Aorta (tissue), 5 donors: ENCODE data around the gene NOD1. TPM values are rescaled to one million over a fixed set of nuclear protein-coding genes. Genes with fewer than 3 reads are reported as not detected.
"Not testable (repeated sequence)": the region's sequence is repeated elsewhere in the genome, so short reads cannot be mapped to it uniquely, and the experiment has no call there.

Source experiments
- ATAC-seq: fragments of 200-7000 bp; cut with Tn5 transposase; one replicate; pipeline ENCODE4 v1.9.1; 2022; ENCODE audit warnings: moderate library complexity; ENCODE audit not compliant: low FRiP score
- DNase-seq, 2 donors: peaks; one replicate each; pipeline ENCODE4 v3.0.0-alpha.2; 2020
- H3K27ac ChIP-seq, 2 donors: one replicate each; pipeline ENCODE4 v1.5.1; 2013; ENCODE audit warnings: low read length in 2 of 2, mild to moderate bottlenecking in 2 of 2, moderate library complexity in 2 of 2, control low read depth in 1 of 2, inconsistent platforms in 1 of 2, low read depth in 1 of 2
- H3K27me3 ChIP-seq, 2 donors: one replicate each; pipeline ENCODE4 v1.6.1; 2013; ENCODE audit warnings: control low read depth in 1 of 2, low read length in 1 of 2, mild to moderate bottlenecking in 1 of 2, moderate library complexity in 1 of 2; ENCODE audit not compliant: insufficient read depth in 2 of 2, control insufficient read depth in 1 of 2
- H3K36me3 ChIP-seq, 2 donors: one replicate each; pipeline ENCODE4 v1.6.1; 2013; ENCODE audit warnings: control low read depth in 1 of 2, low read length in 1 of 2, mild to moderate bottlenecking in 1 of 2; ENCODE audit not compliant: insufficient read depth in 2 of 2, control insufficient read depth in 1 of 2
- H3K4me1 ChIP-seq, 2 donors: one replicate each; pipeline ENCODE4 v1.6.1; 2013; ENCODE audit warnings: low read length in 2 of 2, control low read depth in 1 of 2, mild to moderate bottlenecking in 1 of 2, moderate library complexity in 1 of 2; ENCODE audit not compliant: insufficient read depth in 2 of 2, control insufficient read depth in 1 of 2
- H3K4me3 ChIP-seq, 2 donors: one replicate each; pipeline ENCODE4 v1.5.1; 2013; ENCODE audit warnings: low read length in 2 of 2, control low read depth in 1 of 2, mild to moderate bottlenecking in 1 of 2
- H3K9me3 ChIP-seq: one replicate; pipeline ENCODE4 v1.6.1; 2013; ENCODE audit warnings: mild to moderate bottlenecking, low read length; ENCODE audit not compliant: control insufficient read depth
- WGBS, 2 donors: extraction: QIAGEN DNeasy Blood & Tissue Kit; methylation state at CpG; one replicate each; pipeline ENCODE4 v1.1.7; 2013; 5-methylcytosine and 5-hydroxymethylcytosine counted together
- intact Hi-C, 2 donors: fragments of 100-400 bp; cut with DNase I; formaldehyde crosslinking; loops; one replicate each; pipeline versions ENCODE4 v1.14.2 to v1.15.0; 2022
- polyA plus RNA-seq, 2 donors: library from polyadenylated mRNA; stranded (reverse); fragments of 200-250 nt; gene quantifications; one replicate each; pipeline ENCODE4 v1.2.3, GENCODE V29; 2013
- total RNA-seq, 2 donors: library from RNA; stranded (reverse); fragmentation: NEBNext Ultra II Directional; extraction: Animal tissue kit (Norgen Biotek cat#: 25700); gene quantifications; one replicate each; pipeline ENCODE4 v1.2.1, GENCODE V29; 2021
- donor health status: healthy with polysubstance abuse.
- donor health status: Bipolar disorder and iron deficiency.
- donor health status: DM: no; HTN: no; CAD: no.
- donor health status: DM: no; HTN: no; CAD: no.
- donor health status: DM: yes; HTN: yes; CAD: no.

NOD1 gene
- total and polyA plus RNA-seq, 4 donors, result 2.4 to 38.4 (median 19.2) TPM

DNA sequence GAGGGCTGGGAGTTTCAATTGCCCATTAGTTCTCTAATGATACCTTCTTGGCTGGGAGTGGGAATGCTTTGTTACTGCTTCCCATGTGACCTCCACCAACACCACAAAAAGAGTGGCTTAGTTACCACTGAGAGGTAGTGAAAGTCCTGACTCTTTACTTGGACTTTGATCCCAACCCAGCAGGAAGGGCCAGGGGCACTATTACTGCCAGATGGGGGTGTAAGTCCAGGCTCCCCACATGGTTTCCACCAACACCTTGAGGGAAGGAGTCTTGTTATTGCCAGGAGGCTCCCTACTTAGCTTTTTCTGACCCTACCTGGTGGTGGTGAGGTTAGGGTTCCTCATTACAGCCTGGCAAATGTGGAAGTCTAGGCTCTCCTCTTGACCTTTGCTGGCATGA, 14.6 kb upstream of the NOD1 start:
- Histone ChIP-seq H3K4me3 (no peak overlapping the region), H3K27ac (no peak overlapping the region), H3K27me3 (no peaks in the 10 kb centered on the region), H3K9me3 (peaks cover 2% of the 10 kb centered on the region), H3K36me3 (no peaks in the 10 kb centered on the region), H3K4me1 (no peaks in the 10 kb centered on the region)
- DNase-seq (no peak), ATAC-seq (no peak)
- intact Hi-C loops, result no loop called here

DNA sequence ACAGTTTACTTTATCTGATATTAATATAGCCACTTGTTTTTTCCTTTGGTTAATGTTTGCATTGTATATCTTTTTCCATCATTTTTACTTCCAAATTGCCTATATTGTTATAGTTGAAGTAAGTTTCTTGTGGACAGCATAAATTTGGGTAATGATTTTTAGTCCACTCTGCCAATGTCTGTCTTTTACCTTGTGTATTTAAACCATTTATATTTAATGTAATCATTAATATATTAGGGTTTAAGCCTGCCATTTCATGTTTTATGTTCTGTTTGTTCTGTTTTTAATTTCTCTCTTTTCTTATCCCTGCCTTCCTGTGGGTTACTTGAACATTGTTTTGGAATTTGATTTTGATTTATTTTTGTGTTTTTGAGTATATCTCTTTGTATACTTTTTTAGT, 12.8 kb upstream of the NOD1 start:
- intact Hi-C loops, result no loop called here
- Histone ChIP-seq H3K4me3 (no peak overlapping the region), H3K9me3 (peaks cover 2% of the 10 kb centered on the region), H3K27me3 (no peaks in the 10 kb centered on the region), H3K27ac (no peak overlapping the region), H3K36me3 (no peaks in the 10 kb centered on the region), H3K4me1 (no peaks in the 10 kb centered on the region)
- no peak for ATAC-seq
- no peak for DNase-seq

DNA sequence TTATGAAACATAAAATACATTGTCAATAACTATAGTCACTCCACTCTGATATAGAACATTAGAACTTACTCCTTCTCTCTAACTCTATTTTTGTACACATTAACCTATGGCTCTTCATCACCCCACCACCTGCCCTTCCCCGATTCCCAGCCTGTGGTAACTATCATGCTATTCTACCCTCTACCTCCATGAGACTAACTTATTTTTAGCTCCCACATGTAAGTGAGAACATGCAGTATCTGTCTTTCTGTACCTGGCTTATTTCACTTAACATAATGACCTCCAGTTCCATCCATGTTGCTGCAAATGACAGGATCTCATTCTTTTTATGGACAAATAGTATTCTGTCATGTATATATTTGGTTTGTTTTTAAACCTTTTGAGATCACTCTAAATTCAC, 8.8 kb upstream of the NOD1 start:
- H3K27me3 ChIP-seq, result no peaks in the 10 kb centered on the region
- no peaks in the 10 kb centered on the region for H3K36me3 ChIP-seq
- no peaks in the 10 kb centered on the region for H3K4me1 ChIP-seq
- DNase-seq (no peak), ATAC-seq (no peak)
- intact Hi-C loops, result no loop called here
- WGBS, 2 donors, result 80% methylated on average over 1 of the region's 1 CpG
- H3K9me3 ChIP-seq, result no peaks in the 10 kb centered on the region
- H3K27ac ChIP-seq, result no peak overlapping the region
- no peak overlapping the region for H3K4me3 ChIP-seq

DNA sequence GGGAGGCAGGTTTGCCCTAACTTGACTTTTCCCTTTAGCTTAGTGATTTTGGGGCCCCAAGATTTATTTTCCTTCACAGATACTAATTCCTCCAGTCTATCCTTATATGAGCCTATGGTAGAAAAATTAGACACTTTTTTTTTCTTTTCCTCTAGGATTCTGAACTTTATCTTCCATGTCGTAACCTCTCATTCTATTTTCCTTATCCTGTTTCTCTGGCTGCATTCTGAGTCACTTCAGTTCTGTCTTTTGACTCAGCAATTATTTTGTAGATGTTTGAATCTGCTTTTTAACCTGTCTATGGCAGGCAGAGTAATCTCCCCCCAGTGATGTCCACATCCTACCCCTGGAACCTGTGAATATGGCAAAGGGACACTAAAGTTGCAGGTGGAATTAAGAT, 7.1 kb upstream of the NOD1 start:
- Histone ChIP-seq H3K4me1 (no peaks in the 10 kb centered on the region), H3K27ac (no peak overlapping the region), H3K27me3 (no peaks in the 10 kb centered on the region), H3K4me3 (no peak overlapping the region), H3K9me3 (no peaks in the 10 kb centered on the region), H3K36me3 (no peaks in the 10 kb centered on the region)
- intact Hi-C loops, result no loop called here
- ATAC-seq (no peak), DNase-seq (no peak)
- WGBS, 2 donors, result 90 to 97% methylated on average over 1 of the region's 1 CpG

DNA sequence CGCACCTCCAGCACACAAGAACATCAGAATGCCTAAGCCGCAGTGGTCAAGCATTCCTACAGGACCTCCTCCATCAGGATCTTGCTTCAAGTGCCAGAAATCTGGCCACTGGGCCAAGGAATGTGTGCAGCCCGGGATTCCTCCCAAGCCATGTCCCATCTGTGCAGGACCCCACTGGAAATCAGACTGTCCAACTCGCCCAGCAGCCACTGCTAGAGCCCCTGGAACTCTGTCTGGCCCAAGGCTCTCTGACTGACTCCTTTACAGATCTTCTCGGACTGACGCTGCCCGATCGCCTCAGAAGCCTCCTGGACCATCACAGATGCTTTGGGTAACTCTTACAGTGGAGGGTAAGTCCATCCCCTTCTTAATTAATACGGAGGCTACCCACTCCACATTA, 2.8 kb upstream of the NOD1 start:
- WGBS, 2 donors, result 93 to 94% methylated on average over 9 of the region's 9 CpGs
- DNase-seq, H3K4me1 ChIP-seq, H3K36me3 ChIP-seq, ATAC-seq, intact Hi-C loops, H3K9me3 ChIP-seq, H3K27me3 ChIP-seq, H3K27ac ChIP-seq, H3K4me3 ChIP-seq: not testable (repeated sequence)

DNA sequence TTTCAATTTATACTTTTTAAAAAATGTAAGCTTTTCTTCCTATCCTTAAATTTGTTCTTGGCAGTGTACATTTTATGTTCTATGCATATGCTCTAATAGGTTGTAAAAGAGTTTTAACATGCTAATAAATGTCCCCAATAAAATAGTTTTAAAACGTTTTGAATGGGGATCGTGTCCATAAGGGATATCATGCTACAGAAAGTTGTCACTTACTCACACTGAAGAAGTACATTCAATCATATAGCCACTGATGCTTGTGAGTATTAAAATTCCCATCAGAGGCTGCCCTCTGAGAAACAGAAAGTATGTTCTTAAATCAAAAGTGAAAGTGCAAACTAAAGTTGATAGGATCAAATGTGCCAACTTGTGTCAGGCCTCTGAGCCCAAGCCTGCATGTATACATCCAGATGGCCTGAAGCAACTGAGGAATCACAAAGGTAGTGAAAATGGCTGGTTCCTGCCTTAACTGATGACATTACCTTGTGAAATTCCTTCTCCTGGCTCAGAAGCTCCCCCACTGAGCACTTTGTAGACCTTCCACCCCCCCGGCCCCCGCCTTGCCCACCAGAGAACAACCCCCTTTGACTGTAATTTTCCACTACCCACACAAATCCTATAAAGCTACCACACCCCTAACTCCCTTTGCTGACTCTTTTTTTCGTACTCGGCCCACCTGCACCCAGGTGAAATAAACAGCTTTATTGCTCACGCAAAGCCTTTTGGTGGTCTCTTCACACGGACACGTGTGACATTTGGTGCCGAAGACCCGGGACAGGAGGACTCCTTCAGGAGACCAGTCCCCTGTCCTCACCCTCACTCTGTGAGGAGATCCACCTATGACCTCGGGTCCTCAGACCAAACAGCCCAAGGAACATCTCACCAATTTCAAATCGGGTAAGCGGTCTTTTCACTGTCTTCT, 877 bp upstream of the NOD1 start:
- no peaks in the 10 kb centered on the region for H3K9me3 ChIP-seq
- no peak overlapping the region for H3K27ac ChIP-seq
- 83 to 85% methylated on average over 14 of the region's 14 CpGs for WGBS, 2 donors
- peak overlapping the region; percentile 22 to 72 for H3K4me3 ChIP-seq
- no peaks in the 10 kb centered on the region for H3K27me3 ChIP-seq
- no peaks in the 10 kb centered on the region for H3K36me3 ChIP-seq
- DNase-seq, result peak in 1 of 2 donors; percentile 43
- intact Hi-C loops, result loop anchor here in 1 of 2 donors (2.0 kb wide), 1 partner anchor 25 kb away; the partner anchor contains the start of gene GGCT
- no peak for ATAC-seq
- no peaks in the 10 kb centered on the region for H3K4me1 ChIP-seq

DNA sequence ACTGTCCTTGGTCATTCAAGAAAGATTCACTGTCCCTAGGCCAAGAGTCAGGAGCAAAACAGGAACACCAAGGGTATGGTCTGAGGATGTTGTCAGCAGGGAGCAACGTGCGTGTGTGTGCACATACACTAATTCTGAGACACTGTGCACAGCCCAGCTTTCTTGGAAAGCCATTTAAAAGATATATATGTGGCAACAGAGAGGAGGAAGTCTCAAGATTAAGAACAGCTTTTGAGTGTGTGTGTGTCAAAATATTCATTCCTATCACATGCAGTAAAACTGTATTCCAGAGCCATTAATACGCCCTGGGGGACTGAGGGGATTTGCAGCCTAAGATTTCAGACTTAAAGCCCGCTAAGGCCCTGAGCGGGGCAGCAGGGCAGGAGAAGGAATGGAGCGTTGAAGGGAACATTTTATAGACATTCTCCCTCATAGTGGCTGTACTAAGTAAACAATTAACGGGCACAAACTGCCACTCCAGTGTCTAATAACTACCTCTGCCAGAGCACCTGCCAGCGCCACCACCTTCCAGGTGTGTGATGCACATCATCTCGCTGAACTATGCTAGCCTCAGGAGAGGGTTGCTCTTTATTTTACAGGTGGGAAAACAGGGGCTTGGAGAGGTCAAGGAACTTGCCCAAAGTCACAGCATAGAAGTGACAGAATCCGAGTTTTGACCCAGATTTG, 2.0 kb downstream of the NOD1 start:
- intact Hi-C loops, result no loop called here
- H3K36me3 ChIP-seq, result no peaks in the 10 kb centered on the region
- no peak overlapping the region for H3K4me3 ChIP-seq

DNA sequence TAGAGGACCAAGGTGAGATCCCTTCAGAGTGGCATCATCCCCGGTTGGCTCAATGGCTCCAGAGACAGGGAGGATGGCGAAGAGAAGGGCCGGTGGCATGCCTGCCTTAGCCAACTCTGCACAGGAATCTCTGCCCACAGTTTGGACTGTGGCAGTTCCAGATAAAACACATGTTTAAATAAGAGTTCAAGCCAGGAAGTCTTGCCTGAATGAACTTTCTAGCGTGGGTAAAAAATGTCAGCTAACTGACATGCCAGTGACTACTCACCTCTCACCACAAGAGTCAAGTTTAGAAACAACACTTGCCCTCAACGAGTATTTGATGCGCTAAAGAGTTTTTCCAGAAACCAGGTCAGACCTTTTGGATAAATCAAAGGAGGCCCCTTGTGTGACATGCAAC, 3.0 kb downstream of the NOD1 start:
- Histone ChIP-seq H3K27ac (peak overlapping the region in 1 of 2 donors; percentile 43), H3K4me3 (no peak overlapping the region), H3K27me3 (no peaks in the 10 kb centered on the region), H3K4me1 (peaks cover 0 to 2% of the 10 kb centered on the region in 2 donors), H3K9me3 (no peaks in the 10 kb centered on the region), H3K36me3 (no peaks in the 10 kb centered on the region)
- ATAC-seq (no peak), DNase-seq (peak in 1 of 2 donors; percentile 41)
- intact Hi-C loops, result no loop called here
- WGBS, 2 donors, result 2 to 8% methylated on average over 6 of the region's 6 CpGs

More for the DNA sequence above, 2.0 kb downstream of the NOD1 start:
- Histone ChIP-seq H3K4me1 (peaks cover 0 to 2% of the 10 kb centered on the region in 2 donors), H3K9me3 (no peaks in the 10 kb centered on the region), H3K27me3 (no peaks in the 10 kb centered on the region), H3K27ac (no peak overlapping the region)
- ATAC-seq (no peak), DNase-seq (no peak)
- WGBS, 2 donors, result 87 to 88% methylated on average over 10 of the region's 10 CpGs

GRCh38 chr7:30474893-30475292, 3.7 kb downstream of the NOD1 start:
- no peak overlapping the region for H3K4me3 ChIP-seq
- no peaks in the 10 kb centered on the region for H3K9me3 ChIP-seq
- peaks cover 2% of the 10 kb centered on the region in 2 donors for H3K4me1 ChIP-seq
- 15 to 16% methylated on average over 2 of the region's 2 CpGs for WGBS, 2 donors
- H3K27ac ChIP-seq, result peak overlapping the region in 1 of 2 donors; percentile 33
- ATAC-seq (peak; percentile 16), DNase-seq (no peak)
- no peaks in the 10 kb centered on the region for H3K27me3 ChIP-seq
- no peaks in the 10 kb centered on the region for H3K36me3 ChIP-seq
- intact Hi-C loops, result no loop called here
